ENCODE results near the gene TPMT.
"Not testable (repeated sequence)": the region's sequence is repeated elsewhere in the genome, so short reads cannot be mapped to it uniquely, and the experiment has no call there.

Gene TPMT

GRCh38 chr6:18154507-18155149 is at the start of gene TPMT:
TSS of gene TPMT (minus strand) at chr6:18155077. CDS start at chr6:18149127, 5,950 bp downstream.
- DNase-seq (ENCODE audit: low read depth), result no peak

GRCh38 chr6:18203786-18204185 is 48.9 kb upstream of the TPMT start:
- no peak for DNase-seq (ENCODE audit: low read depth)

GRCh38 chr6:18192026-18192425 is 37.1 kb upstream of the TPMT start:
- DNase-seq (ENCODE audit: low read depth), result no peak

- DNase-seq (ENCODE audit: low read depth), result no peak
Measured at GRCh38 chr6:18189196-18189595, 34.3 kb upstream of the TPMT start.

- no peak for DNase-seq (ENCODE audit: low read depth)
Measured at GRCh38 chr6:18187701-18188100, 32.8 kb upstream of the TPMT start.

- no peak for DNase-seq (ENCODE audit: low read depth)
Measured at GRCh38 chr6:18186540-18187250, 31.8 kb upstream of the TPMT start.

GRCh38 chr6:18186033-18186432 is 31.2 kb upstream of the TPMT start:
- no peak for DNase-seq (ENCODE audit: low read depth)

- no peak for DNase-seq (ENCODE audit: low read depth)
Measured at GRCh38 chr6:18185624-18186023, 30.7 kb upstream of the TPMT start.

- DNase-seq (ENCODE audit: low read depth), result no peak
Measured at GRCh38 chr6:18183766-18184165, 28.9 kb upstream of the TPMT start.

GRCh38 chr6:18182568-18182967 is 27.7 kb upstream of the TPMT start:
- no peak for DNase-seq (ENCODE audit: low read depth)

- no peak for DNase-seq (ENCODE audit: low read depth)
Measured at GRCh38 chr6:18179770-18180356, 25.0 kb upstream of the TPMT start.

GRCh38 chr6:18178960-18179615 is 24.2 kb upstream of the TPMT start:
- no peak for DNase-seq (ENCODE audit: low read depth)

GRCh38 chr6:18177286-18177965 is 22.5 kb upstream of the TPMT start:
- DNase-seq (ENCODE audit: low read depth), result no peak

GRCh38 chr6:18176198-18176597 is 21.3 kb upstream of the TPMT start:
- not testable (repeated sequence) for DNase-seq (ENCODE audit: low read depth)

- DNase-seq (ENCODE audit: low read depth), result no peak
Measured at GRCh38 chr6:18171871-18172270, 17.0 kb upstream of the TPMT start.

- DNase-seq (ENCODE audit: low read depth), result no peak
Measured at GRCh38 chr6:18168264-18168663, 13.4 kb upstream of the TPMT start.

GRCh38 chr6:18166312-18167036 is 11.6 kb upstream of the TPMT start:
- DNase-seq (ENCODE audit: low read depth), result no peak

- no peak for DNase-seq (ENCODE audit: low read depth)
Measured at GRCh38 chr6:18165751-18166150, 10.9 kb upstream of the TPMT start.

GRCh38 chr6:18162401-18162800 is 7.5 kb upstream of the TPMT start:
- DNase-seq (ENCODE audit: low read depth), result no peak

- no peak for DNase-seq (ENCODE audit: low read depth)
Measured at GRCh38 chr6:18161431-18161830, 6.6 kb upstream of the TPMT start.

- DNase-seq (ENCODE audit: low read depth), result no peak
Measured at GRCh38 chr6:18160911-18161310, 6.0 kb upstream of the TPMT start.

All from stimulated activated CD8-positive, alpha-beta memory T cell treated with anti-CD3 and anti-CD28 coated beads, Interleukin-15, amount 100 ng/mL, for 1 hour (primary cell).